ENCODE measurements around the gene CCDC57. TPM values are rescaled to one million over a fixed set of nuclear protein-coding genes. Genes with fewer than 3 reads are reported as not detected.

Gene CCDC57
- polyA plus RNA-seq, 3 donors = 17.1 to 43.8 (median 20.1) TPM

DNA sequence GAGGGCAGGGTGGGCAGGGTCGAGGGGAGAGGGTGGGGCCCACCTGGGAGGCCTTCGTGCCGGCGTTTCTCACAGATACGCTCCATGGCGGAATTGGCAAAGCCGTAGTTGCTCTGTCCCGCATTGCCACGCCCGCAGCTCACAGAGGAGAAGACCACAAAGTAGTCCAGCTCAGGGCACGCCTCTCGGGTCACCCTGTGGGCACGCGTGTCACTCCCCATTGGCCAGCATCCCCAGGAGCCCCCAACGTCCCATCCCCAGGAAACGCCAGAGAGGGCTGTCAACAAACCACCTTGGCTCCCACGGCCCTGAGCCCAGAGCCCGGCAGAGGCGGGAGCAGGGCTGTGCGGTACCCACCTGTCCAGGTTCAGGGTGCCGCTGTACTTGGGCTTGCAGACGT lies 130.7 kb downstream of the CCDC57 start:
- TF ChIP-seq, protein P1, sequence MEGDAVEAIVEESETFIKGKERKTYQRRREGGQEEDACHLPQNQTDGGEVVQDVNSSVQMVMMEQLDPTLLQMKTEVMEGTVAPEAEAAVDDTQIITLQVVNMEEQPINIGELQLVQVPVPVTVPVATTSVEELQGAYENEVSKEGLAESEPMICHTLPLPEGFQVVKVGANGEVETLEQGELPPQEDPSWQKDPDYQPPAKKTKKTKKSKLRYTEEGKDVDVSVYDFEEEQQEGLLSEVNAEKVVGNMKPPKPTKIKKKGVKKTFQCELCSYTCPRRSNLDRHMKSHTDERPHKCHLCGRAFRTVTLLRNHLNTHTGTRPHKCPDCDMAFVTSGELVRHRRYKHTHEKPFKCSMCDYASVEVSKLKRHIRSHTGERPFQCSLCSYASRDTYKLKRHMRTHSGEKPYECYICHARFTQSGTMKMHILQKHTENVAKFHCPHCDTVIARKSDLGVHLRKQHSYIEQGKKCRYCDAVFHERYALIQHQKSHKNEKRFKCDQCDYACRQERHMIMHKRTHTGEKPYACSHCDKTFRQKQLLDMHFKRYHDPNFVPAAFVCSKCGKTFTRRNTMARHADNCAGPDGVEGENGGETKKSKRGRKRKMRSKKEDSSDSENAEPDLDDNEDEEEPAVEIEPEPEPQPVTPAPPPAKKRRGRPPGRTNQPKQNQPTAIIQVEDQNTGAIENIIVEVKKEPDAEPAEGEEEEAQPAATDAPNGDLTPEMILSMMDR (IDR thresholded peaks at IDR 0.05) = no peak
- Histone ChIP-seq H3K27ac (ENCODE audit: low read depth in 1 of 2, low read length in 2 of 2) (no peak overlapping the region), H3K4me3 (replicated peaks in 1 of 3; ENCODE audit: low read depth in 2 of 3, low read length in 3 of 3) (no peak overlapping the region), H2AFZ (ENCODE audit: insufficient read depth, low read depth, low read length, poor library complexity, severe bottlenecking) (no peak overlapping the region), H3K4me1 (ENCODE audit: control insufficient read depth in 1 of 2, insufficient read depth in 2 of 2, low read length in 2 of 2) (no peaks in the 10 kb centered on the region), H3K9ac (ENCODE audit: insufficient read depth, low read length, poor library complexity, severe bottlenecking) (no peak overlapping the region), H3K27me3 (ENCODE audit: control insufficient read depth in 2 of 2, insufficient read depth in 2 of 2, low read length in 2 of 2) (no peaks in the 10 kb centered on the region), H3K36me3 (replicated peaks in 1 of 2; ENCODE audit: control insufficient read depth in 1 of 2, insufficient read depth in 2 of 2, low read length in 2 of 2) (peaks cover 60 to 74% of the 10 kb centered on the region in 2 donors), H3K79me2 (ENCODE audit: insufficient read depth, low read length) (no peaks in the 10 kb centered on the region), H3K4me2 (replicated peaks; ENCODE audit: extremely low read depth, low read length, poor library complexity, severe bottlenecking) (no peak overlapping the region), H4K20me1 (ENCODE audit: insufficient read depth, low read length) (no peaks in the 10 kb centered on the region), H3K9me3 (replicated peaks in 1 of 2; ENCODE audit: control insufficient read depth in 1 of 2, insufficient read depth in 1 of 2, low read length in 2 of 2) (no peaks in the 10 kb centered on the region)
- Mint-ChIP-seq H3K36me3 (peaks cover 36 to 74% of the 10 kb centered on the region in 2 donors), H3K4me1 (no peaks in the 10 kb centered on the region), H3K4me3 (no peak overlapping the region), H3K9me3 (peaks cover 0 to 1% (median 0%) of the 10 kb centered on the region in 7 donors), H3K27ac (no peak overlapping the region), H3K27me3 (ENCODE audit: low read depth in 3 of 3) (peaks cover 0 to 1% (median 0%) of the 10 kb centered on the region in 3 donors)
- DNase-seq = no peak
- intact Hi-C loops (cut with micrococcal nuclease) = no loop called here
- 93% methylated on average over 19 of the region's 22 CpGs for WGBS (ENCODE audit: insufficient coverage)

DNA sequence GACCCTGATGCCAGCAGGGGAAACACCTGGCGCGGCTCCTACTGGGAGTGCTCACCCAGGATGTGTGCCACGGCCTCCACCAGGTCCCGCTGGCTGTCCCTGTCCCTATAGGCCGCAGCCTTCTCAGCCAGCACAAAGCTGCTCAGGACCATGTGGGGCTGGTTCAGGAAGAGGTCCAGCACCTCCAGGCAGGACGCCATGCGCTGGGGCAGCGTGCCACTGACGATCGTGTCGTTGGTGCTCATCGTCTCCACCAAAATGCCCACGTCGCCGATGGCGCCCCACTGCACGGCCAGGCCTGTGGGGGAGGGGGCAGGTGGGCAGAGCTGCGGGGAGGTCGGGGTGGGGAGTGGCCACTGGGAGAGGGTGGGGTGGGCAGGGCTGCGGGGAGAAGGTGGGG lies 131.1 kb downstream of the CCDC57 start:
- peaks cover 36 to 70% of the 10 kb centered on the region in 2 donors for H3K36me3 Mint-ChIP-seq
- no peaks in the 10 kb centered on the region for H3K4me1 Mint-ChIP-seq
- H3K9me3 Mint-ChIP-seq = peaks cover 0 to 1% (median 0%) of the 10 kb centered on the region in 7 donors
- Histone ChIP-seq H3K4me2 (replicated peaks; ENCODE audit: extremely low read depth, low read length, poor library complexity, severe bottlenecking) (no peak overlapping the region), H3K79me2 (ENCODE audit: insufficient read depth, low read length) (no peaks in the 10 kb centered on the region), H2AFZ (ENCODE audit: insufficient read depth, low read depth, low read length, poor library complexity, severe bottlenecking) (no peak overlapping the region), H3K27ac (ENCODE audit: low read depth in 1 of 2, low read length in 2 of 2) (no peak overlapping the region), H3K4me3 (replicated peaks in 1 of 3; ENCODE audit: low read depth in 2 of 3, low read length in 3 of 3) (no peak overlapping the region), H3K4me1 (ENCODE audit: control insufficient read depth in 1 of 2, insufficient read depth in 2 of 2, low read length in 2 of 2) (no peaks in the 10 kb centered on the region), H3K27me3 (ENCODE audit: control insufficient read depth in 2 of 2, insufficient read depth in 2 of 2, low read length in 2 of 2) (no peaks in the 10 kb centered on the region), H3K9ac (ENCODE audit: insufficient read depth, low read length, poor library complexity, severe bottlenecking) (no peak overlapping the region), H3K9me3 (replicated peaks in 1 of 2; ENCODE audit: control insufficient read depth in 1 of 2, insufficient read depth in 1 of 2, low read length in 2 of 2) (no peaks in the 10 kb centered on the region), H4K20me1 (ENCODE audit: insufficient read depth, low read length) (no peaks in the 10 kb centered on the region), H3K36me3 (replicated peaks in 1 of 2; ENCODE audit: control insufficient read depth in 1 of 2, insufficient read depth in 2 of 2, low read length in 2 of 2) (peaks cover 58 to 69% of the 10 kb centered on the region in 2 donors)
- TF ChIP-seq, protein P1 (IDR thresholded peaks at IDR 0.05) = no peak
- no peak overlapping the region for H3K4me3 Mint-ChIP-seq
- H3K27me3 Mint-ChIP-seq (ENCODE audit: low read depth in 3 of 3) = peaks cover 0 to 2% (median 0%) of the 10 kb centered on the region in 3 donors
- H3K27ac Mint-ChIP-seq = no peak overlapping the region
- intact Hi-C loops (cut with micrococcal nuclease) = no loop called here
- no peak for DNase-seq
- 98% methylated on average over 6 of the region's 20 CpGs for WGBS (ENCODE audit: insufficient coverage)

Measured in CD14-positive monocyte (primary cell).